Mucosa of stomach (tissue), 1 donor: ENCODE data around the gene EFNB2.

ENCODE experiments used
- H3K27me3 ChIP-seq: one replicate; pipeline ENCODE4 v1.7.0; 2013; ENCODE audit warnings: mild to moderate bottlenecking, low read length; ENCODE audit not compliant: control insufficient read depth, insufficient read depth
- H3K36me3 ChIP-seq: one replicate; pipeline ENCODE4 v1.7.0; 2013; ENCODE audit warnings: low read length; ENCODE audit not compliant: control insufficient read depth, insufficient read depth
- H3K4me1 ChIP-seq: one replicate; pipeline ENCODE4 v1.7.0; 2013; ENCODE audit warnings: mild to moderate bottlenecking, low read length; ENCODE audit not compliant: control insufficient read depth, insufficient read depth
- H3K4me3 ChIP-seq: one replicate; pipeline ENCODE4 v1.7.0; 2013; ENCODE audit warnings: low read length
- H3K9ac ChIP-seq: one replicate; pipeline ENCODE4 v1.7.0; 2013; ENCODE audit warnings: mild to moderate bottlenecking, low read length, moderate library complexity
- H3K9me3 ChIP-seq: one replicate; pipeline ENCODE4 v1.7.0; 2013; ENCODE audit warnings: mild to moderate bottlenecking, low read length, moderate library complexity; ENCODE audit not compliant: control insufficient read depth
- donor health status: Pancreatic carcinoma.

The EFNB2 gene

GRCh38 chr13:106467427-106468122 is 67.9 kb downstream of the EFNB2 start:
- Histone ChIP-seq H3K9me3 (no peaks in the 10 kb centered on the region), H3K4me1 (peaks cover 22% of the 10 kb centered on the region), H3K9ac (no peak overlapping the region), H3K4me3 (no peak overlapping the region), H3K27me3 (no peaks in the 10 kb centered on the region), H3K36me3 (no peaks in the 10 kb centered on the region)

- H3K4me1 ChIP-seq = peaks cover 15% of the 10 kb centered on the region
- H3K4me3 ChIP-seq = no peak overlapping the region
- no peaks in the 10 kb centered on the region for H3K9me3 ChIP-seq
- H3K27me3 ChIP-seq = no peaks in the 10 kb centered on the region
- no peaks in the 10 kb centered on the region for H3K36me3 ChIP-seq
- no peak overlapping the region for H3K9ac ChIP-seq
These were observed 68.6 kb downstream of the EFNB2 start for GRCh38 chr13:106466691-106467426.

GRCh38 chr13:106464076-106464475 is 71.4 kb downstream of the EFNB2 start:
- H3K4me3 ChIP-seq = no peak overlapping the region
- no peaks in the 10 kb centered on the region for H3K9me3 ChIP-seq
- no peak overlapping the region for H3K9ac ChIP-seq
- H3K36me3 ChIP-seq = no peaks in the 10 kb centered on the region
- H3K27me3 ChIP-seq = no peaks in the 10 kb centered on the region
- peaks cover 4% of the 10 kb centered on the region for H3K4me1 ChIP-seq

GRCh38 chr13:106462710-106463109 is 72.8 kb downstream of the EFNB2 start:
- Histone ChIP-seq H3K9ac (no peak overlapping the region), H3K9me3 (no peaks in the 10 kb centered on the region), H3K4me1 (no peaks in the 10 kb centered on the region), H3K36me3 (no peaks in the 10 kb centered on the region), H3K4me3 (no peak overlapping the region), H3K27me3 (no peaks in the 10 kb centered on the region)

GRCh38 chr13:106455777-106456176 is 79.7 kb downstream of the EFNB2 start:
- H3K36me3 ChIP-seq = no peaks in the 10 kb centered on the region
- H3K9me3 ChIP-seq = no peaks in the 10 kb centered on the region
- no peaks in the 10 kb centered on the region for H3K4me1 ChIP-seq
- H3K4me3 ChIP-seq = no peak overlapping the region
- no peak overlapping the region for H3K9ac ChIP-seq
- H3K27me3 ChIP-seq = no peaks in the 10 kb centered on the region

GRCh38 chr13:106455190-106455589 is 80.3 kb downstream of the EFNB2 start:
- H3K9ac ChIP-seq = no peak overlapping the region
- no peaks in the 10 kb centered on the region for H3K27me3 ChIP-seq
- no peaks in the 10 kb centered on the region for H3K4me1 ChIP-seq
- no peak overlapping the region for H3K4me3 ChIP-seq
- no peaks in the 10 kb centered on the region for H3K9me3 ChIP-seq
- H3K36me3 ChIP-seq = no peaks in the 10 kb centered on the region

- Histone ChIP-seq H3K9me3 (no peaks in the 10 kb centered on the region), H3K27me3 (no peaks in the 10 kb centered on the region), H3K4me1 (no peaks in the 10 kb centered on the region), H3K9ac (no peak overlapping the region), H3K4me3 (no peak overlapping the region), H3K36me3 (no peaks in the 10 kb centered on the region)
These were observed 82.4 kb downstream of the EFNB2 start for GRCh38 chr13:106453101-106453500.

GRCh38 chr13:106450991-106451390 is 84.5 kb downstream of the EFNB2 start:
- H3K4me1 ChIP-seq = no peaks in the 10 kb centered on the region
- no peak overlapping the region for H3K9ac ChIP-seq
- H3K27me3 ChIP-seq = no peaks in the 10 kb centered on the region
- no peaks in the 10 kb centered on the region for H3K9me3 ChIP-seq
- no peak overlapping the region for H3K4me3 ChIP-seq
- H3K36me3 ChIP-seq = no peaks in the 10 kb centered on the region

- H3K4me1 ChIP-seq = no peaks in the 10 kb centered on the region
- H3K36me3 ChIP-seq = no peaks in the 10 kb centered on the region
- H3K4me3 ChIP-seq = no peak overlapping the region
- H3K9me3 ChIP-seq = no peaks in the 10 kb centered on the region
- no peak overlapping the region for H3K9ac ChIP-seq
- no peaks in the 10 kb centered on the region for H3K27me3 ChIP-seq
These were observed 86.4 kb downstream of the EFNB2 start for GRCh38 chr13:106449096-106449495.

- no peak overlapping the region for H3K9ac ChIP-seq
- no peaks in the 10 kb centered on the region for H3K36me3 ChIP-seq
- H3K27me3 ChIP-seq = no peaks in the 10 kb centered on the region
- no peaks in the 10 kb centered on the region for H3K9me3 ChIP-seq
- no peak overlapping the region for H3K4me3 ChIP-seq
- H3K4me1 ChIP-seq = no peaks in the 10 kb centered on the region
These were observed 89.5 kb downstream of the EFNB2 start for GRCh38 chr13:106445996-106446395.

GRCh38 chr13:106443607-106444322 is 91.7 kb downstream of the EFNB2 start:
- H3K27me3 ChIP-seq = no peaks in the 10 kb centered on the region
- no peaks in the 10 kb centered on the region for H3K9me3 ChIP-seq
- H3K36me3 ChIP-seq = no peaks in the 10 kb centered on the region
- H3K9ac ChIP-seq = no peak overlapping the region
- no peak overlapping the region for H3K4me3 ChIP-seq
- no peaks in the 10 kb centered on the region for H3K4me1 ChIP-seq

GRCh38 chr13:106440866-106441265 is 94.6 kb downstream of the EFNB2 start:
- no peaks in the 10 kb centered on the region for H3K36me3 ChIP-seq
- no peak overlapping the region for H3K4me3 ChIP-seq
- H3K9me3 ChIP-seq = no peaks in the 10 kb centered on the region
- no peaks in the 10 kb centered on the region for H3K4me1 ChIP-seq
- H3K27me3 ChIP-seq = no peaks in the 10 kb centered on the region
- H3K9ac ChIP-seq = no peak overlapping the region
